ENCODE results near the gene SH3RF3. TPM values are rescaled to one million over a fixed set of nuclear protein-coding genes. Genes with fewer than 3 reads are reported as not detected.

SH3RF3 gene
- total and polyA plus RNA-seq, 3 experiments from 2014 or later: 0.24 to 0.31 (median 0.27) TPM

DNA sequence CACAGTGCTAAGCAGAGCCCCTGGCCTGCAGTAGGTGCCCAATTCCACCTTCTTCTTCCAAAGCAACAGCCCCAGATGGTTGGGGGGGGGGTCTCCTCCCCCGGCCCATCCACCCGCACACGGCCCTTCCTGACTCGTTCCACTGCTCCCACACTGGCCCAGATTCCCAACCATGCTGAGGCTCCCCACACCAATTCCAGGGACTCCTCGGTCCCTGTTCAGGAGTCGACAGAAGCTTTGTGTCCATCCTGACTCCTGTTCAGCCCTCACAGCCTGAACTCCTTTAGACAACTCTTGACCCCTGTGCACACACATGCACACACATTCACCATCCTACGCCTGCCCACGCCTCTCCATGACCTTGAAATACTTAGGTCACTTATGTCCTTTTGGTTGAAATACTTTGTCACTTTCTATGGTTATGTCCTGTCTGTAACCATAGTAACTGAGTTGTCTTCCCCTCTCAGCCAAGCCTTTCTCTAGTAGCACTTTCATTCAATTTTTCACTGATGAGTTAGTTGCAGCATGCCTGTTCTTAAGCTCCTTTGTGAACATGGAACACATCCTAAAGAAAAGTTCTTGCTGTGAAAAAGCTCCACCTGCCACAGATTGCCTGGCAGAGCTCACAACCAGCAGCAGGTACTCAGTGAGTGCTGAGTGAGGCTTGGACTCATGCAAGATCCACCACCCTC lies 258.9 kb downstream of the SH3RF3 start:
- Histone ChIP-seq H3K27me3 (ENCODE audit: insufficient read depth, low read length, poor library complexity, severe bottlenecking) (no peaks in the 10 kb centered on the region), H3K27ac (ENCODE audit: low read depth, low read length) (no peak overlapping the region), H3K36me3 (ENCODE audit: insufficient read depth, low read length) (no peaks in the 10 kb centered on the region), H3K9me3 (ENCODE audit: low read length) (no peaks in the 10 kb centered on the region), H3K4me1 (ENCODE audit: insufficient read depth, low read length) (no peaks in the 10 kb centered on the region), H3K4me3 (ENCODE audit: low read length) (no peak overlapping the region)
- ChIA-PET CTCF (no interaction called here), POLR2A (no interaction called here)
- Mint-ChIP-seq H3K4me1 (no peaks in the 10 kb centered on the region), H3K4me3 (no peak overlapping the region), H3K27ac (peak overlapping the region in 1 of 8 donors; percentile 10), H3K9me3 (no peaks in the 10 kb centered on the region), H3K36me3 (no peaks in the 10 kb centered on the region), H3K27me3 (peaks cover 0 to 4% of the 10 kb centered on the region in 2 donors)
- peak in 1 of 5 donors; percentile 43 for DNase-seq

DNA sequence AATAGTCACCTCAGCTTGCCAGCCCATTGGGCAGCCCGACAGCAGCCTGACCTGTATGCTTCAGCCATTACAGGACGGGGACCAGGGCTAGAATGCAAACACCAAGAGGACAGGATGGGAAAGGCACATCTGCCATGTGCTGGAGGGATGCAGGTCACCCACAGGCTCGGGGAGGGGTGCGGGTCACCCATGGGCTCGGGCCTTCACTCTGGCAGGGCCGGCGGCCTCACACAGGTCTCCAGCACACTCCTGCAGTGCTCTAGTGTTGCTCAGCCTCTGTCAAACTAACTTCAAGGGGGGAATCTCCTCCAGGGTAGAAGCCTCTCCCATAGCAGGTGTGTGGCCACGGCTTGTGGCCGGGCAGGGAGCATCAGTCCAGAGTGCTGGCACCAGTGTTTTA lies 262.2 kb downstream of the SH3RF3 start:
- Mint-ChIP-seq H3K36me3 (no peaks in the 10 kb centered on the region), H3K27me3 (peaks cover 0 to 4% of the 10 kb centered on the region in 2 donors), H3K9me3 (no peaks in the 10 kb centered on the region), H3K4me1 (no peaks in the 10 kb centered on the region), H3K4me3 (no peak overlapping the region), H3K27ac (no peak overlapping the region)
- Histone ChIP-seq H3K4me1 (ENCODE audit: insufficient read depth, low read length) (no peaks in the 10 kb centered on the region), H3K36me3 (ENCODE audit: insufficient read depth, low read length) (no peaks in the 10 kb centered on the region), H3K27ac (ENCODE audit: low read depth, low read length) (no peak overlapping the region), H3K9me3 (ENCODE audit: low read length) (no peaks in the 10 kb centered on the region), H3K4me3 (ENCODE audit: low read length) (no peak overlapping the region), H3K27me3 (ENCODE audit: insufficient read depth, low read length, poor library complexity, severe bottlenecking) (no peaks in the 10 kb centered on the region)
- CTCF ChIA-PET: no interaction called here
- POLR2A ChIA-PET: no interaction called here
- DNase-seq: no peak

DNA sequence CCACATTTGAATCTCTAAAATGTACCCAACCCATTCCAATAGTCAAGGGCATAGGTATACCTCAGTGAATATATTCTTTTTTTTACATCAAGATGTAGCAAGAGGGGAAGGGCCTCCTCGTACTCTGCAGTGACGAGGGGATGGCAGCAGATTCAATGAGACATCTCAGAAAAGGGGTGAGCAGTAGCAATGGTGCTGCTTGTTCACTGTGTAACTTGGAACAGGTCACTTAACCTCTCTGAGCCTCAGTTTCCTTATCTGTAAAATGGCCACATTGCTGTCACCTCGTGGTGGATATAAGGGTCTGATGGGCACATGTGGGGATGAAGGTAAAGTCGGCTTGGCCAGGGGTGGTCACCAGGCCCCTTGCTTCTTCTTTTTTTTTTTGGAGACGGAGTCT lies 263.1 kb downstream of the SH3RF3 start:
- no peak overlapping the region for H3K27ac ChIP-seq (ENCODE audit: low read depth, low read length)
- Mint-ChIP-seq H3K9me3 (no peaks in the 10 kb centered on the region), H3K4me1 (no peaks in the 10 kb centered on the region), H3K27ac (no peak overlapping the region), H3K4me3 (no peak overlapping the region), H3K36me3 (no peaks in the 10 kb centered on the region), H3K27me3 (peaks cover 4 to 5% of the 10 kb centered on the region in 2 donors)
- ChIA-PET POLR2A (no interaction called here), CTCF (no interaction called here)
- no peak for DNase-seq
- no peaks in the 10 kb centered on the region for H3K4me1 ChIP-seq (ENCODE audit: insufficient read depth, low read length)
- no peak overlapping the region for H3K4me3 ChIP-seq (ENCODE audit: low read length)
- no peaks in the 10 kb centered on the region for H3K27me3 ChIP-seq (ENCODE audit: insufficient read depth, low read length, poor library complexity, severe bottlenecking)
- H3K36me3 ChIP-seq (ENCODE audit: insufficient read depth, low read length): no peaks in the 10 kb centered on the region
- H3K9me3 ChIP-seq (ENCODE audit: low read length): no peaks in the 10 kb centered on the region

DNA sequence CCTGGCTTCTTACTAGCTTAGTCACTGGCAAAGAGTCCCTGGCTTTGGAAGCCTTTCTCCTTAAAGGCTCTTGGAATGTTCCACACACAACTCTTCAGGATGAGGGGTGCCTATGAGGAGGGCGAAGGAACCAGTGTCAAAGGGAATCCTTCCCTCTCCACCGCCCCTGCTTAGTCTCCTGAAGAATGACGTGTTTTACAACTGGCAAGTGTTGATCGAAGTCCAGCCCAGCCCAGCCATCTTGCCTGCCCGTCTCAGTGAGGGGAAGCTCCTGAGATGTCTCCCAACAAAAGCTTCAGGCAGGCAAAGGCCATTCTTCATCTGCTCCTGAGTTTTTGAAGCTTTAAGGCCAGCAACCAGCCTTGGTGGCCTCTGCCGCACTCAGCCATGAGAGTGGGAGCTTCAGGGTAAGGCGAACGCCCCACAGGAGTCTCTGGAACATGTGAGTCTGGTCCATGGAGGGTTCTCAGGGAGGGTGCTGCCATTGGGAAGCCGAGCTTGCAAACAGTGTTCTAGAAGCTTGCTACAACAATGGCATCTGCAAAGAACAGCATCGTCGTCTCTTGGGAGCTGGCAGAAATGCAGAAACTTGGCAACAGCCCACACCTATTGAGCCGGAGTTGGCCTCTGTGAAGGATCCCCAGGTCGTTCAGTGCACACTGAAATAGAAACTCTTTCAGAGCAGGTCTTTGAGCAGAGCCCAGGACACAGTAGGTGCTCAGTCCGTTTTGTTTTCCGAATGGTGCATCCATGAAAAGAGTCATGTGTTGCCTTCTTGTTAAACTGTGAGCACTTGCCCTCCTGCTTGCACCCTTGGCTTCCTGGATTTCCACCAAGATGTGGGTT lies 264.0 kb downstream of the SH3RF3 start:
- Histone ChIP-seq H3K27me3 (ENCODE audit: insufficient read depth, low read length, poor library complexity, severe bottlenecking) (no peaks in the 10 kb centered on the region), H3K36me3 (ENCODE audit: insufficient read depth, low read length) (no peaks in the 10 kb centered on the region), H3K9me3 (ENCODE audit: low read length) (no peaks in the 10 kb centered on the region), H3K4me1 (ENCODE audit: insufficient read depth, low read length) (no peaks in the 10 kb centered on the region), H3K4me3 (ENCODE audit: low read length) (no peak overlapping the region), H3K27ac (ENCODE audit: low read depth, low read length) (no peak overlapping the region)
- no peaks in the 10 kb centered on the region for H3K36me3 Mint-ChIP-seq
- no peak for DNase-seq
- ChIA-PET CTCF (interaction anchor here (0.7 kb wide), 1 partner anchor 50 kb away, joined by 3 read pairs; no protein-coding TSS in a partner anchor), POLR2A (no interaction called here)
- peaks cover 9 to 10% of the 10 kb centered on the region in 2 donors for H3K27me3 Mint-ChIP-seq
- H3K4me3 Mint-ChIP-seq: no peak overlapping the region
- no peak overlapping the region for H3K27ac Mint-ChIP-seq
- H3K9me3 Mint-ChIP-seq: no peaks in the 10 kb centered on the region
- peaks cover 0 to 6% (median 4%) of the 10 kb centered on the region in 3 donors for H3K4me1 Mint-ChIP-seq

DNA sequence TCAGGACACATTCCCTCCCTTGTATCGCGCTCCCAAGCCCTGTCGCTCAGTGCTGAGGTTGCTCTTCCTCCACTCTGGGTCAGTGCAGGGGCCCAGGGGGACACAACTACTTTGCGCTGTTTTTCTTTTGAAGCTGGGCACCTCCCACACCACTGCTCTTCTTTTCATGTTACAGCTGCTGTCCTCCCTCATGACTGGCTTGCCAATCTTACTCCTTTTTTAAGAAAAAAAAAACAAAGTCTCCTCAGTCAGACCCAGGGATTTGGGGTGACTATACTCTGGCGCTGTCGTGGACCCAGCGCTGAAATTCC lies 264.6 kb downstream of the SH3RF3 start:
- CTCF ChIA-PET: no interaction called here
- Mint-ChIP-seq H3K4me1 (peaks cover 0 to 7% (median 5%) of the 10 kb centered on the region in 3 donors), H3K27me3 (peaks cover 10 to 14% of the 10 kb centered on the region in 2 donors), H3K9me3 (no peaks in the 10 kb centered on the region), H3K36me3 (no peaks in the 10 kb centered on the region), H3K4me3 (no peak overlapping the region), H3K27ac (no peak overlapping the region)
- no peaks in the 10 kb centered on the region for H3K36me3 ChIP-seq (ENCODE audit: insufficient read depth, low read length)
- H3K27me3 ChIP-seq (ENCODE audit: insufficient read depth, low read length, poor library complexity, severe bottlenecking): no peaks in the 10 kb centered on the region
- H3K4me3 ChIP-seq (ENCODE audit: low read length): no peak overlapping the region
- POLR2A ChIA-PET: no interaction called here
- H3K27ac ChIP-seq (ENCODE audit: low read depth, low read length): no peak overlapping the region
- no peaks in the 10 kb centered on the region for H3K4me1 ChIP-seq (ENCODE audit: insufficient read depth, low read length)
- DNase-seq: no peak
- no peaks in the 10 kb centered on the region for H3K9me3 ChIP-seq (ENCODE audit: low read length)

DNA sequence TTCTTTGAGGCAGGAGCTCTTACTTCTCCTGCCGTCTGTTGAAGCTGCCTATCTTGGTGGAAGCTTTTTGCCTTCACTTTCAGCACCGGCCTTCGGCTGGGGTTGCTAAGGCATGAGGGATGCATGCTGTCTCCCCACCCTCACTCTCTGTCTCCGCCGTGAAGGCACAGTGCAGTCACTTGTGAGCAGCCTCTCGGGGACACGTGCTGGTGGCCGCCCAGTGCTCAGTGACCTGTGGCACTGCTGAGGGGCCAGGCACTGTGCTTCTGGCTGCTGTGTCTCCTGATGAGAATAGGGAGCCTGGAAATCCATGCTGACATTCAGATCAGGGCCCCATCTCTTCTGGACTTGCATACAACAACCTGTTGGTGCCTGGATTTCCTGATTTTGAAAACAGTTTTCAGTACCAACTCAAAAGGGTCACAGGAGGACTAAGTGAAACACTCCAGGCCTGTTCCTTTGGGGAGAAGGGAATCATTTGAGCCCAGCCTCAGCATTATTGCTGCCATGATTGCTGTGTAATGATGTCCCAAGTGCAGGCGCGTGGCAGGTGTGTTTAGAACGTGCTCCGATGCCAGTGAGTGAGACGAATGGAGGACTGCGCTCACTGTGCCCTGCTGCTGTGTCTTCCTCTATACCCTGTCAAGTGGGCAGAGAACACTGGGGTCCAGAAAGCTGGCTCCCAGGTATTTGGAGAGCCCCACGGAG lies 266.6 kb downstream of the SH3RF3 start:
- H3K4me1 ChIP-seq (ENCODE audit: insufficient read depth, low read length): no peaks in the 10 kb centered on the region
- DNase-seq: no peak
- peak overlapping the region in 2 of 8 donors; percentile 82 to 88 for H3K27ac Mint-ChIP-seq
- H3K4me3 Mint-ChIP-seq: no peak overlapping the region
- CTCF ChIA-PET: no interaction called here
- POLR2A ChIA-PET: no interaction called here
- no peaks in the 10 kb centered on the region for H3K36me3 Mint-ChIP-seq
- no peak overlapping the region for H3K4me3 ChIP-seq (ENCODE audit: low read length)
- no peaks in the 10 kb centered on the region for H3K36me3 ChIP-seq (ENCODE audit: insufficient read depth, low read length)
- no peaks in the 10 kb centered on the region for H3K27me3 ChIP-seq (ENCODE audit: insufficient read depth, low read length, poor library complexity, severe bottlenecking)
- H3K4me1 Mint-ChIP-seq: peaks cover 0 to 7% (median 5%) of the 10 kb centered on the region in 3 donors
- H3K27ac ChIP-seq (ENCODE audit: low read depth, low read length): no peak overlapping the region
- H3K27me3 Mint-ChIP-seq: peaks cover 10 to 11% of the 10 kb centered on the region in 2 donors
- H3K9me3 ChIP-seq (ENCODE audit: low read length): no peaks in the 10 kb centered on the region
- H3K9me3 Mint-ChIP-seq: no peaks in the 10 kb centered on the region

DNA sequence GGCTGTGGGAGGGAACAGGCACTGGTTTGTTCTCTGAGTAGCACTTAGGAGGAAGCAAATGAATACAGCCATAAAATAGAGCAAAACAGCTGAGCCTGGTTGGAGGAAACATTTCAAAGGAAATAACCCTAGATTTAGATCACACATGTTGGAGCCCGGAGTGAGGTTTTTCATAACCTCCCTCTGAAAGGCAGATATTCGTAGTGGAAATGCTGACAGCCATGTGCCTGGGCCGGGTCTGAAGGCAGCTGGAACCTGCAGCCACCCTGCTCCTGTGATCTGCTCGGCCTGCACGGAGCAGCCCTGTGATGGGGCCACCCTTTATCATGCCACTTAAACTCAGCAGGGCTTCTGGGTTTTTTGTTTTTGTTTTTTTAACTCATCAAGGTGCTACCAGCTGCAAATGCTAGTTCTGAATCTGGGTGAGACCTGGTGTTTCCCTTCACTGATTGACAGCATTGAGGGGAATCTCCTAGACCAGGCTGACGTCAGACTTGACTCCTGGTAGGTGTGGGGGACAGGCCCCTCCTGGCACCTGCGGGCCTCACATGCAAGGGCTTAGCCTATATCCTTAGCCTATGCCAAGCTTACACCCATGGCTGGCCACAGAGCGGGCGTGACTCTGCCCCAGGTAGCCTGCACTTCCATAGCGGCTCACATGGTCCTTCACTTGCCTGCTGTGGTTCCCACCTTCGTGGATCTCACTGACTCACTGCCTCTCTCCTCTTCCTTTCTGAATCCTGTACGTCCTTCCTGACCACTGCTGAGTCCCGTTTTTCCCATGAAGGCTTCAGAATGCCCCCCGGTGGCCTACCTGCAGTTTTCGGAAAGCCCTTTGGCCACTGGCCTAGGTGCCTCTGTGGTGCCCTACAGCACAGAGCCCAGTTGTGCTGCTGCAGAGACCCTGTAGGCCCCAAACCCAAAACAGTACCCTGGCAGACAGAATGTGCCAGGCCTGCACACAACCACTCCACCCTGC lies 267.5 kb downstream of the SH3RF3 start:
- no peaks in the 10 kb centered on the region for H3K36me3 ChIP-seq (ENCODE audit: insufficient read depth, low read length)
- Mint-ChIP-seq H3K4me1 (peaks cover 0 to 7% (median 5%) of the 10 kb centered on the region in 3 donors), H3K9me3 (no peaks in the 10 kb centered on the region), H3K27ac (peak overlapping the region in 2 of 8 donors; percentile 82 to 88), H3K36me3 (no peaks in the 10 kb centered on the region), H3K4me3 (no peak overlapping the region), H3K27me3 (peaks cover 10 to 11% of the 10 kb centered on the region in 2 donors)
- POLR2A ChIA-PET: no interaction called here
- H3K9me3 ChIP-seq (ENCODE audit: low read length): no peaks in the 10 kb centered on the region
- H3K4me3 ChIP-seq (ENCODE audit: low read length): no peak overlapping the region
- no peaks in the 10 kb centered on the region for H3K4me1 ChIP-seq (ENCODE audit: insufficient read depth, low read length)
- H3K27me3 ChIP-seq (ENCODE audit: insufficient read depth, low read length, poor library complexity, severe bottlenecking): no peaks in the 10 kb centered on the region
- no peak overlapping the region for H3K27ac ChIP-seq (ENCODE audit: low read depth, low read length)
- CTCF ChIA-PET: no interaction called here
- DNase-seq: no peak

Data from CD8-positive, alpha-beta memory T cell (primary cell).